Vagina (tissue), 2 donors: Measurements from ENCODE around the gene FSIP1. TPM values are rescaled to one million over a fixed set of nuclear protein-coding genes. Genes with fewer than 3 reads are reported as not detected.

Source experiments
- DNase-seq, 2 donors: peaks; one replicate each; pipeline ENCODE4 v3.0.0-alpha.2; 2017; ENCODE audit errors: extremely low spot score in 2 of 2
- H3K27ac ChIP-seq: fragments of 200-600 bp; sonication (generic); one replicate; pipeline ENCODE4 v1.5.1; 2019
- H3K27me3 ChIP-seq: fragments of 200-600 bp; sonication (generic); one replicate; pipeline ENCODE4 v1.5.1; 2019
- H3K36me3 ChIP-seq, 2 donors: fragments of 200-600 bp; sonication (generic); one replicate each; pipeline ENCODE4 v1.5.1; 2017 to 2019
- H3K4me1 ChIP-seq: fragments of 200-600 bp; sonication (generic); one replicate; pipeline ENCODE4 v1.5.1; 2019
- H3K4me3 ChIP-seq, 2 donors: fragments of 200-600 bp; sonication (generic); 1 replicate in 1 of 2; 2 replicates in 1 of 2; pipeline ENCODE4 v1.5.1; 2016 to 2019
- H3K9me3 ChIP-seq: fragments of 200-600 bp; sonication (generic); one replicate; pipeline ENCODE4 v1.5.1; 2019
- CTCF ChIP-seq, 3 experiments: fragments of 450-650 bp in 2 of 3; fragments of 200-600 bp in 1 of 3; sonication (generic) in 1 of 3; IDR thresholded peaks; one replicate each; pipeline ENCODE4 v1.5.1; 2017 to 2019; ENCODE audit warnings: antibody characterized with exemption in 3 of 3, mild to moderate bottlenecking in 2 of 3, moderate library complexity in 2 of 3
- POLR2A ChIP-seq, 2 donors: fragments of 450-650 bp; IDR thresholded peaks; one replicate each; pipeline ENCODE4 v1.6.1; 2017; ENCODE audit warnings: antibody characterized with exemption in 2 of 2, mild to moderate bottlenecking in 2 of 2, moderate library complexity in 2 of 2
- POLR2AphosphoS5 ChIP-seq, 2 donors: sonication (generic); formaldehyde crosslinking; IDR thresholded peaks; one replicate each; pipeline ENCODE4 v1.9.0; 2017; ENCODE audit warnings: antibody characterized with exemption in 2 of 2, mild to moderate bottlenecking in 2 of 2, low read depth in 1 of 2; ENCODE audit not compliant: insufficient read depth in 1 of 2
- intact Hi-C: fragments of 100-400 bp; cut with DNase I; formaldehyde crosslinking; loops from one replicate; pipeline ENCODE4 v1.15.1; 2023
- total RNA-seq: library from RNA; depleted of rRNA; stranded (reverse); fragments of >200 nt; gene quantifications from one replicate; pipeline ENCODE4 v1.2.3, GENCODE V29; 2016

FSIP1 gene
- total RNA-seq, 1 donor from 2014 or later: 0.98 TPM

GRCh38 chr15:39778021-39778420 lies 4.6 kb downstream of the FSIP1 start:
- no peak for DNase-seq
- no peaks in the 10 kb centered on the region for H3K9me3 ChIP-seq
- H3K4me3 ChIP-seq: no peak overlapping the region
- no peaks in the 10 kb centered on the region for H3K36me3 ChIP-seq
- H3K27me3 ChIP-seq: no peaks in the 10 kb centered on the region
- TF ChIP-seq POLR2A (IDR thresholded peaks at IDR 0.05): no peak
- TF ChIP-seq POLR2AphosphoS5 (IDR thresholded peaks at IDR 0.05; ENCODE audit: insufficient read depth in 1 of 2, low read depth in 1 of 2): no peak
- no peak for TF ChIP-seq CTCF (IDR thresholded peaks at IDR 0.05)
- H3K27ac ChIP-seq: no peak overlapping the region
- intact Hi-C loops: no loop called here
- H3K4me1 ChIP-seq: no peaks in the 10 kb centered on the region

- Histone ChIP-seq H3K9me3 (no peaks in the 10 kb centered on the region), H3K4me1 (no peaks in the 10 kb centered on the region), H3K27ac (no peak overlapping the region), H3K4me3 (no peak overlapping the region), H3K36me3 (no peaks in the 10 kb centered on the region), H3K27me3 (no peaks in the 10 kb centered on the region)
- no peak for TF ChIP-seq POLR2AphosphoS5 (IDR thresholded peaks at IDR 0.05; ENCODE audit: insufficient read depth in 1 of 2, low read depth in 1 of 2)
- no peak for TF ChIP-seq POLR2A (IDR thresholded peaks at IDR 0.05)
- no peak for TF ChIP-seq CTCF (IDR thresholded peaks at IDR 0.05)
- no peak for DNase-seq
- intact Hi-C loops: no loop called here
Observed at GRCh38 chr15:39777496-39777895, 5.1 kb downstream of the FSIP1 start.

GRCh38 chr15:39776068-39776467 lies 6.6 kb downstream of the FSIP1 start:
- no peaks in the 10 kb centered on the region for H3K27me3 ChIP-seq
- no peak overlapping the region for H3K27ac ChIP-seq
- H3K4me3 ChIP-seq: no peak overlapping the region
- H3K9me3 ChIP-seq: no peaks in the 10 kb centered on the region
- no peaks in the 10 kb centered on the region for H3K36me3 ChIP-seq
- TF ChIP-seq POLR2A (IDR thresholded peaks at IDR 0.05) (no peak), CTCF (IDR thresholded peaks at IDR 0.05) (no peak), POLR2AphosphoS5 (IDR thresholded peaks at IDR 0.05; ENCODE audit: insufficient read depth in 1 of 2, low read depth in 1 of 2) (no peak)
- intact Hi-C loops: no loop called here
- DNase-seq: no peak
- no peaks in the 10 kb centered on the region for H3K4me1 ChIP-seq

- Histone ChIP-seq H3K4me3 (no peak overlapping the region), H3K27ac (no peak overlapping the region), H3K9me3 (no peaks in the 10 kb centered on the region), H3K27me3 (no peaks in the 10 kb centered on the region), H3K36me3 (no peaks in the 10 kb centered on the region), H3K4me1 (no peaks in the 10 kb centered on the region)
- intact Hi-C loops: no loop called here
- no peak for DNase-seq
- no peak for TF ChIP-seq POLR2AphosphoS5 (IDR thresholded peaks at IDR 0.05; ENCODE audit: insufficient read depth in 1 of 2, low read depth in 1 of 2)
- no peak for TF ChIP-seq CTCF (IDR thresholded peaks at IDR 0.05)
- TF ChIP-seq POLR2A (IDR thresholded peaks at IDR 0.05): no peak
Observed at GRCh38 chr15:39774688-39775267, 7.9 kb downstream of the FSIP1 start.

GRCh38 chr15:39770748-39771689 lies 11.6 kb downstream of the FSIP1 start:
- TF ChIP-seq CTCF (IDR thresholded peaks at IDR 0.05) (no peak), POLR2AphosphoS5 (IDR thresholded peaks at IDR 0.05; ENCODE audit: insufficient read depth in 1 of 2, low read depth in 1 of 2) (no peak), POLR2A (IDR thresholded peaks at IDR 0.05) (no peak)
- peak overlapping the region; percentile 16 for H3K27ac ChIP-seq
- H3K4me3 ChIP-seq: peak overlapping the region in 1 of 2 donors; percentile 31
- H3K27me3 ChIP-seq: no peaks in the 10 kb centered on the region
- intact Hi-C loops: no loop called here
- no peaks in the 10 kb centered on the region for H3K9me3 ChIP-seq
- no peak for DNase-seq
- no peaks in the 10 kb centered on the region for H3K36me3 ChIP-seq
- no peaks in the 10 kb centered on the region for H3K4me1 ChIP-seq
